Measurements from ENCODE around the gene MBOAT2.

Gene MBOAT2

GRCh38 chr2:8999797-9000196, 3.7 kb downstream of the MBOAT2 start:
- H3K4me3 ChIP-seq (ENCODE audit: low read length, poor library complexity, severe bottlenecking), result peak overlapping the region; percentile 45

DNA sequence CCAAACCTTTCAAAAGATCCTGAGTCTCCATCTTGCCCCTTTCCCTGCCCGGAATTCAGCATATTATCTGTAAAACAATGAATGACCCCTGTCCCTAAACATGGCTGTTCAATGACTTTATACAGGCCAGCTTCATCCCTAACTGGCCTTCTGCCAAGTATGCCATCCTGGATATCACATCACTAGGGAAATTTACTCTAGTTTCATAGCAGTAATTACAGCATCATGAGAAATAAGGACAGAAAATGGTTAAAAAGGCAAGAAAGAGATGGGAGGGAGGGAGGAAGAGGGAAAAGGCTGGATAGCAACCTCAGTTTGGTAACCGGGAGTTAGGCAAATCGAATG, 4.4 kb downstream of the MBOAT2 start:
- H3K27me3 ChIP-seq (ENCODE audit: insufficient read depth, low read length, poor library complexity, severe bottlenecking), result no peaks in the 10 kb centered on the region
- peaks cover 85% of the 10 kb centered on the region for H3K79me2 ChIP-seq (ENCODE audit: insufficient read depth, low read length)
- H3K4me2 ChIP-seq (ENCODE audit: low read depth, low read length, poor library complexity, severe bottlenecking), result peak overlapping the region; percentile 62

More at GRCh38 chr2:8999797-9000196, 3.7 kb downstream of the MBOAT2 start:
- Histone ChIP-seq H3K4me2 (ENCODE audit: low read depth, low read length, poor library complexity, severe bottlenecking) (peak overlapping the region; percentile 62), H3K27me3 (ENCODE audit: insufficient read depth, low read length, poor library complexity, severe bottlenecking) (no peaks in the 10 kb centered on the region), H4K20me1 (ENCODE audit: insufficient read depth, low read length, poor library complexity, severe bottlenecking) (peaks cover 20% of the 10 kb centered on the region), H3K9ac (ENCODE audit: low read depth, low read length, poor library complexity, severe bottlenecking) (no peak overlapping the region), H3K79me2 (ENCODE audit: insufficient read depth, low read length) (peaks cover 86% of the 10 kb centered on the region), H2AFZ (ENCODE audit: low read length) (no peak overlapping the region), H3K9me3 (ENCODE audit: insufficient read depth, low read depth, low read length) (no peaks in the 10 kb centered on the region), H3F3A (ENCODE audit: low read depth) (no peaks in the 10 kb centered on the region), H3K9me2 (replicated peaks; ENCODE audit: low read depth, low read length) (no peaks in the 10 kb centered on the region), H3K4me1 (ENCODE audit: insufficient read depth, low read length, poor library complexity, severe bottlenecking) (peaks cover 56% of the 10 kb centered on the region), H3K36me3 (ENCODE audit: insufficient read depth, low read length) (no peaks in the 10 kb centered on the region)
- TF ChIP-seq CTCF (conservative IDR thresholded peaks at IDR 0.05; ENCODE audit: low read length) (no peak), EZH2phosphoT487 (IDR thresholded peaks at IDR 0.05; ENCODE audit: borderline replicate concordance) (no peak)

DNA sequence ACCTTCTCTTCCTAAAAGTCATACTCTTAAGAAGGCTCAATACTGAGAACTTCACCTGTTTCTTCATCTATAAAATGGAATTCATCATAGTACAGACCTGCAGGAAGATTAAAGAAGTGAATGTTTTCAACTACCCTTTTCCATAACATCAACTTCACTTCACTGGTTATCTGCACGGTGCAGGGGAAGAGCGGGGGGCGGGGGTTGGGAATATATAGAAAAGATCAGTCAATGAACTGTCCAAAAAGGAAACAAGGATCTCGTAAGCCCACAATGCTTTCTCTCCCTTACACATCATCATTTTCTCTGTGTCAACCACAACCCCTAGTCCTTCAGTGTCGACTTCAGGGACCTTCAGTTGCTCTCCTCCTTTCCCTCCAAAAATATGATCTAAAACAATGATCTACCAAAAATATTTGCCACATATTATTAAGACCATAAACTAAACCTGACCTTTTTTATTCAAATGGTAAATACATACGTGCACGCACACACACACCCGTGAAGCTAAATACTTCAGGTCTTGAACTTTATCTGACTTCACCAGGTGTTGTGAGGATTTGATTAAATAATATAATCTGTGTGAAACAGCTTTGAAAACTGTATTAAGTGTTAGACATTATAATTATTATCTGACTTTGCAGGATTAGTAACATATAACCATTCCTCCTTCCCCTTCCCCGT, 4.9 kb downstream of the MBOAT2 start:
- Histone ChIP-seq H3K9me2 (replicated peaks; ENCODE audit: low read depth, low read length) (no peaks in the 10 kb centered on the region), H3K9me3 (ENCODE audit: insufficient read depth, low read depth, low read length) (no peaks in the 10 kb centered on the region), H4K20me1 (ENCODE audit: insufficient read depth, low read length, poor library complexity, severe bottlenecking) (peaks cover 20% of the 10 kb centered on the region), H3K4me2 (ENCODE audit: low read depth, low read length, poor library complexity, severe bottlenecking) (peak overlapping the region; percentile 62), H3K36me3 (ENCODE audit: insufficient read depth, low read length) (no peaks in the 10 kb centered on the region), H3K27me3 (ENCODE audit: insufficient read depth, low read length, poor library complexity, severe bottlenecking) (no peaks in the 10 kb centered on the region), H3K79me2 (ENCODE audit: insufficient read depth, low read length) (peaks cover 88% of the 10 kb centered on the region), H3F3A (ENCODE audit: low read depth) (no peaks in the 10 kb centered on the region), H3K9ac (ENCODE audit: low read depth, low read length, poor library complexity, severe bottlenecking) (no peak overlapping the region), H3K4me3 (ENCODE audit: low read length, poor library complexity, severe bottlenecking) (peak overlapping the region; percentile 45), H2AFZ (ENCODE audit: low read length) (no peak overlapping the region), H3K4me1 (ENCODE audit: insufficient read depth, low read length, poor library complexity, severe bottlenecking) (peaks cover 52% of the 10 kb centered on the region)
- TF ChIP-seq EZH2phosphoT487 (IDR thresholded peaks at IDR 0.05; ENCODE audit: borderline replicate concordance) (no peak), CTCF (conservative IDR thresholded peaks at IDR 0.05; ENCODE audit: low read length) (no peak)

More for the DNA sequence above, 4.4 kb downstream of the MBOAT2 start:
- Histone ChIP-seq H3K4me3 (ENCODE audit: low read length, poor library complexity, severe bottlenecking) (peak overlapping the region; percentile 45), H2AFZ (ENCODE audit: low read length) (no peak overlapping the region), H3K36me3 (ENCODE audit: insufficient read depth, low read length) (no peaks in the 10 kb centered on the region), H3K4me1 (ENCODE audit: insufficient read depth, low read length, poor library complexity, severe bottlenecking) (peaks cover 52% of the 10 kb centered on the region), H3F3A (ENCODE audit: low read depth) (no peaks in the 10 kb centered on the region), H3K9me2 (replicated peaks; ENCODE audit: low read depth, low read length) (no peaks in the 10 kb centered on the region), H3K9me3 (ENCODE audit: insufficient read depth, low read depth, low read length) (no peaks in the 10 kb centered on the region), H3K9ac (ENCODE audit: low read depth, low read length, poor library complexity, severe bottlenecking) (no peak overlapping the region), H4K20me1 (ENCODE audit: insufficient read depth, low read length, poor library complexity, severe bottlenecking) (peaks cover 20% of the 10 kb centered on the region)
- TF ChIP-seq CTCF (conservative IDR thresholded peaks at IDR 0.05; ENCODE audit: low read length) (no peak), EZH2phosphoT487 (IDR thresholded peaks at IDR 0.05; ENCODE audit: borderline replicate concordance) (no peak)

Measured in Loucy (cell line).